GM19193 (cell line): ENCODE data around the gene MYO18B.

Experiments
- POLR2A ChIP-seq: IDR thresholded peaks from 4 replicates; pipeline ENCODE4 v1.6.1; 2011; ENCODE audit not compliant: insufficient read depth, insufficient read length; ENCODE audit errors: extremely low read depth

Gene MYO18B

DNA sequence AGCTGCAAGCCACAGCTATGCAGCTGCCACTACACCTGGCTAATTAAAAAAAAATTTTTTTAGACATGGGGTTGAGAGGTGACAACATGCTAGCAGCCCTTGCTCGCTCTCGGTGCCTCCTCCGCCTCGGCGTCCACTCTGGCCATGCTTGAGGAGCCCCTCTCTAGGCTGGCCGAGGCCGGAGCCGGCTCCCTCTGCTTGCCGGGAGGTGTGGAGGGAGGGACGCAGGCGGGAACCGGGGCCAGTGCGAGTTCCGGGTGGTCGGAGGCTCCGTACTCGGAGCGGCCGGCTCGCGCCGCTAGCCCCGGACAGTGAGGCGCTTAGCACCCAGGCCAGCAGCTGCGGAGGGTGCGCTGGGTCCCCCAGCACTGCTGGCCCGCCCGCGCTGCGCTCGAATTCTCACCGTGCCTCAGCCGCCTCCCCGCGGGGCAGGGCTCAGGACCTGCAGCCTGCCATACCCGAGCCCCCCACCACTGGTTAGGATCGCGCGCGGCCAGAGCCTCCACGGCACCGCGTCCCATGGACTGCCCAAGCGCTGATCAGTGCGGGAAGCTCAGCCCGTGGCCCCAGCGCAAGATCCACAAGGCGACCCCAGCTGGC, 10.7 kb downstream of the MYO18B start:
- no peak for TF ChIP-seq POLR2A

DNA sequence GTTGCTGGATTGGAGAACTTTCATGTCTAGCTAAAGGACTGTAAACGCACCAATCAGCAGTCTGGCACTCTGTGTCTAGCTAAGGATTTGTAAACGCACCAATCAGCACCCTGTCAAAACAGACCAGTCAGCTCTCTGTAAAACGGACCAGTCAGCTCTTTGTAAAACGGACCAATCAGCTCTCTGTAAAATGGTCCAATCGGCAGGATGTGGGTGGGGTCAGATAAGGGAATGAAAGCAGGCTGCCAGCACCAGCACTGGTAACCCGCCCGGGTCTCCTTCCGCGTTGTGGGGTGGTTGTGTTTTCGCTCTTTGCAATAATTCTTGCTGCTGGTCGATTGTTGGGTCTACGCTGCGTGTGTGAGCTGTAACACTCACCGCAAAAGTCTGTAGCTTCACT, 11.3 kb downstream of the MYO18B start:
- no peak for TF ChIP-seq POLR2A

DNA sequence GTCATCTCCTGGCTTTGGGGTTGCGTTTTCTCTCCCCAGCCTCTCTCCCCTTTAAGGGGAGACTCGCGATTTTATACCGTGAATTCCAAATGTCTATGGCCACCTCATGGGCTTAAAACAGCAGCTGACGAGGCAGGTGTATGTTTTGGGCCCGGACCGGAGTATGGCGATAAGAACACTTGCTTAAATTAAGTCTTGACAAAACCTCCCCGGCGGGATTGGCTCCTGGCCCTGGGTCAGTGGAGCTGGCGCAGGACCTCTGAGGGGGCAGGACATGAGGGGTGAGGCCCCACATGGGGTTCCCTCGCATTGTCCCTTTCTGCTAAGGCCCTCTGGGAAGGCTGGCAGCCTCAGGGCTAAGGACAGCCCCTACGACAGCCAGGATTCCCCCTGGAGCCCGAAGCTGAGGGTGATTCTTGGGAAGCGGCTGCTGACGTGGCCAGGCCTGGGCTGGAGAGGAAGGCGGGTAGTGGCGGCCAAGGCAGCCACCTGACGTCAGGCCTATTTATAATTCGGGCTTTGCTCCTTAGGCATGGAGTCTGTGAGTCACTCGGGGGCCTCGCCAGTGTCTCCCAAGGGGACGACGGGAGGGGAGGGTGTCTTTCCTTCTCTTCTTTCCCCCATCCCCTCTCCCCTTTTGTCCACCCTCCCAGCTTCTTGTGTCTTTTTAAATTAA, 12.7 kb downstream of the MYO18B start:
- TF ChIP-seq POLR2A: no peak

DNA sequence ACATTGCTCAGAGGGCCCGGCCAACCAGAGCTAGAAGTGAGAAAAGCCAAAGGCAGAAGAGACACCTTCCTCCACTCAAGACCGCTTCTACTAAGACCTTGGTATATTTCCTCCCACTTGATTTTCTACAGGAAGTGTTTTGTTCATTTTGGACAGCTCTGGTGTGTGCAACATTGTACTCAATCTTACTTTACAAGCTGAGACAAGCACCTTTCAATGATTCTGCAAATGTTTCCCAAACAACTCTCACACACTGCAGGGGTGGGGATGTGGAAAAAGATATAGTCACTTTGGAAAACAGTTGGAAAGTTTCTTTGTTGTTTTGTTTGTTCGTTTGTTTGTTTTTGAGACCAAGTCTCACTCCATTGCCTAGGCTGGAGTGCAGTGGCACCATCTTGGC, 15.7 kb downstream of the MYO18B start:
- TF ChIP-seq POLR2A: no peak

DNA sequence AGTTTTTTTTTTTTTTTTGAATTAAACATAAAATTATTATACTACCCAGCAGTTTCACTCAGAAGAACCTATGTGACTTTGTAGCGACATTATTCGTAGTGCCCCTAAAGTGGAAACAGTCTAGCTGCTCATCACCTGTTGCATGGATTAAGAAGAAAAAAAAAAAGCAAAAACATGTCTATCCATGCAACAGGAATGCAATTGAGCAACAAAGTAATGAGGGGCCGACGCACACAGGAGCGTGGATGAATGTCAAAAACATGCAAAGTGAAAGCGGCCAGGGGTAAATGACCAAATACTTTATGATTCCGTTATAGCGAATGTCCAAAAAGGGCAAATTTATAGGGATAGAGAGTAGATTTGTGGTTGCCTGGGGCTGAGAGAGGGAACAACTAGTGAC, 16.3 kb downstream of the MYO18B start:
- TF ChIP-seq POLR2A: no peak

DNA sequence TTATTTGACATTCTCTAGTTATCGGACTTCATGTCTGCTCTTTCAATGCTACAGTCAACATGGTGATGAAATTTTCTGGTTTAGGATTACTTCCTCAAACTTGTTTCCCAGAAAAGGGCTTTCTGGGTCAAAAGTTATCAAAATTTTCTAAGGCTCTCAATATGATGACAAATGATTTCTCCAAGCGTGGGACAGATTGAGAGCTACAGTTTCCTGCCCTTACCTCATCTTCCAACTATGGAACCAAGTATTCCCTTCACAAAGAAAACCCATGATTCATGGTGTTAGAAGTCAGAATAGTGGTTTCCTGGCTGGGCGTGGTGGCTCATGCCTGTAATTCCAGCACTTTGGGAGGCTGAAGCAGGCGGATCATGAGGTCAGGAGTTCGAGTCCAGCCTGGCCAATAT, 17.8 kb downstream of the MYO18B start:
- no peak for TF ChIP-seq POLR2A

DNA sequence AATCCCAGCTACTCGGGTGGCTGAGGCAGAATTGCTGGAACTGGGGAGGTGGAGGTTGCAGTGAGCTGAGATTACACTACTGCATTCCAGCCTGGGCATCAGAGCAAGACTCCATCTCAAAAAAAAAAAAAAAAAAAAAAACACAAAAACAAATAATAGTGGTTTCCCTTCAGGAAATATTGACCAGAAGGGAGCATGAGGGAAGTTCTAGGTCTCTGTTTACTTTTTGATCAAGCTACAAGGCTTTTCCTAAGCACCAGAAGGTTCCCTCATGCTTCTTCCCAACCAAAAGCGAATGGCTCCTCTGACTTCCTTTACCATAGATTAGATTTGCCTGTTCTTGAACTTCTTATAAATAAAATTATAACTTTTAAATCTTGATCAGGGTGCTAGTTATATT, 18.3 kb downstream of the MYO18B start:
- TF ChIP-seq POLR2A: no peak

DNA sequence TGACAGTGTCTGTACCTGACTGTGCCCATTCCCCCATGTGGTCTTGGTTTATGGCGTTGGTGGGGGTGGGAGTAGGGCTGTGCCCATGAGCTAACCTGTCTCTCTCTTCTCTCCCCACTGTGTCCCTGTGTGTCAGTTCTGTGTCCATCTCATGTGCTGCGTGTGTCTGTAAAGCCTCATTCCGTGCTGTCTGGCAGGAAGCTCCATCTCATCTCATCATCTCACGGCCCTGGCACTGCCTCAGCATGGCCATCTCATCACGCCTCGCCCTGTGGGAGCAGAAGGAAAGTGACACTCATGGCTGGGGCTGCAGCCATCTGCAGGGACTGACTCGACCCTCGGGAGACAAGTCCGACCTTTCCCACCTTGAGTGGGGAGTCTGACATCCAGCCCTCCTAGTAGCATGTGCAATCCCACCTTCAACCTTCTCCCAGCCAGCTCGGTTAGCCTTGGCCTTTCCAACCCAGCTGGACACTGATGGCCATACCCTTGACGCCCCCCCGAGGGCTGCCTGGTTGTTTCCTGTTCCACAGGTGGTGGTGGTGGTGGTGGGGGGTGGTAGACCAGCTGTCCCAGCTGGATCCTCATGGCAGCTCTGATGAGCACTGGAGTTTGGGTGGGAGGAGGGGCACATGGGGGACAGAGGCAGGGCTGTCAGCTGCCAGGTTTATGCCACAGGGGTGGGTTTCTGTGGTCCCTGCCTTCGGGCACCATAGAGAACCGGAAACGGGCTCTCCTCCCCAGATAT, 19.0 kb downstream of the MYO18B start:
- no peak for TF ChIP-seq POLR2A

DNA sequence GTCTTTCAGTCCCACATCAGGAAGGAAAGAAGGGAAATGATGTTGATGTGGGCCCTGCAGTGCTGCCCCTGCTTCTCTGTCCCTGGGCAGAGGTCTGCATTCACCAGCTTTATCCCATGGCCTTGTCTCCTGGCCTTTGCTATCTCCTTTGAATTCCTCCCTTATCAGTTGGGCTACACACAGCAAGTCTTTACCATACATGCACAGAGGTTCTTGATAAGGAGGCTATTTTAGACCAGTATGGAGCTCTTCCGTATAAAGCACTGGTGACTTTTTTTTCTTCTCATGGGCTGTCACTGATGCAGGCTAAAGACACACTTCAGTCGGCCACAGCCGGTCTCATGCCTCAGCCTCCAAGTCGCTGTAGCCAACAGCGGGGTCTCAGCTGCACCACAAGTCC, 20.2 kb downstream of the MYO18B start:
- TF ChIP-seq POLR2A: no peak

DNA sequence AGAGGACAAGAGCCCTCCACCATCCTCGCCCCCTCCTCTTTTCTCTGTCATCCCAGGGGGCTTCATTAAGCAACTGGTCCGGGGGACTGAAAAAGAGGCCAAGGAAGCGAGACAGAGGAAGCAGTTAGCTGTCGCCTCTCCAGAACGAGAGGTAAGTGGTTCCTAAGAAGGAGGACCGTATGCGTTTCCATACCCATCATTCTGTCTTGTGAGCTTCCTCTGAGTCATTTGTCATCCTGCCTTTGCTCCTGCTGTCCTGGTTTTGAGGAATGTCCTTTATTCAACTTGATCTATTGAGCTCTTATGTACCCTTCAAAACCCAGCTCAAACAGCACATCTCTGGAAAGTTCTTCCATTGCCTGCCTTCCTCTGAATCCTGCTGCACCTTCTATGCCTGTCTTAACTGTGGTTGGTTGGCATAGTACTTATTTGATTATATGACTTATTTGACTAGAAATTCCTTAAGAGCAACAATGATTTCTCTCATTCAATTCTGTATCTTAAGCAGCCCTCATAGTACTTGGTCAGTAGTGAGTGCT, 21.3 kb downstream of the MYO18B start:
- no peak for TF ChIP-seq POLR2A

DNA sequence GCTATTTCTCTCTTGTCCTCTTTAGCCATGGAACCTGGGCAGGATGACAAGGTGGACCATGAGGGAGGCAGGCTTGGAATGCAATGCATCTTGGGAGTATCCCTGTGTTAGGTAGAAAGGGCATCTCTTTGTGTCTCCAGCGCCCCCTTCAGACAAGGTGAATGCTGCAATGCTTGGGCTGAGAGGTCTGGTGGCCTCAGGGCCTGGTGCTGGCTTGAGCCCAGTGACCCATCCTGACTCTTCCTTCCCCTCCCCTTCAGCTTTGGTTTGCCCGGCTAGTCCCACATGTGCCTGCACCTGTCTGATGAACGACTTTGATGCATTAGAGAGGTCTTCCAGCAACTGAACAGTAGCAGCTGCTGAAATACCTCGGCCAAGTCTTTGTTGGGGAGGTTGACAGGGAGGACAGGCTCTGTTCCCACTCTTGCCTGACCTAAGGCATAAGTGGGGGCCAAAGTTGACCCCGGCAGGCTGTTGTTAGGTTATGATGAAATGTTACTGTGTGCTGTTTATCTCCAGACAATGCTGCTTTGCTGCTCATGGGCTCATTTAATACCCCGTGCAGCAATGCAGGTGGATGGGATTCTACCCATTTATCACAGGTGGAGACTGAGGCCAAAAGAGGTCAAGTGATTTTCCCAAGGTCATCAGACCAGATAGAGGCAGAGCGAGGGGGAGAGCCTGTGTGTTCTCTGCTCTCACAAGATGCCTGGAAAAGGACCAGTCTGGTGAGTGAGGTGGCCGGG, 22.5 kb downstream of the MYO18B start:
- no peak for TF ChIP-seq POLR2A

DNA sequence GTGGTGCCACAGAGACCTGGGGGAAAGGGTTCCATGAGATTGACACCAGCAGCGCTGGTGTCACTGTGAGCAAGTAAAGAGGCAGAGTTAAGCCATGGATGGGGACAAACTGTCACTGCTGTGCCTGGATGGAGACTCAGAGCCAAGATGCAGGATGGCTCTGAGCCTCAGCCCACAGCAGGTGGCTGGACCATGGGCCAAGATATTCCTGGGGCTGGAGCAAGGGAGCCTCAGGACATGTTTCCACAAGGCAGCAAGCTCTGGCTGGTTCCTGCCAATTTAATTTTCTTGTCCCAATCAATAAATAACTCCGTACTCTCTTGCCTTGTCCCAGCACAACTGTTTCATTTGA, 23.0 kb downstream of the MYO18B start:
- TF ChIP-seq POLR2A: no peak

DNA sequence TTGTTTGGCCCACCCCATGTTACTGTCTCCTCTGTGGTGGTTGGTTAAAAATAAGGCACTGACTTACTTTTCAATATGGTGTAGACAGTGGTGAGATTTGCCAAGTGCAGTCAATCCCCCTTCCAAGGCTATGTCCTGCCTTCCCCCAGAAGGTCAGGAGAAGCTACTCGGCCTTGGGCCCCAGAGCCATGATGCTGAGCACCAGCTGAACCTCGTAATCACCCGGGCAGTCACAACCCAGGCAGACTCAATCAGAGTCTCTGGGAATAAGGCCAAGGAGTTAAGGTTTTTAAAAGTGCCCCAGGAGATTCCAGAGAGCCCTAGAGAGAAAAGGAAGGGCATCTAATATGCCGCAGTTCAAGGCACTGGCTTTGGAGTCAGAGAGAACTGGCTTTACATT, 23.8 kb downstream of the MYO18B start:
- no peak for TF ChIP-seq POLR2A

DNA sequence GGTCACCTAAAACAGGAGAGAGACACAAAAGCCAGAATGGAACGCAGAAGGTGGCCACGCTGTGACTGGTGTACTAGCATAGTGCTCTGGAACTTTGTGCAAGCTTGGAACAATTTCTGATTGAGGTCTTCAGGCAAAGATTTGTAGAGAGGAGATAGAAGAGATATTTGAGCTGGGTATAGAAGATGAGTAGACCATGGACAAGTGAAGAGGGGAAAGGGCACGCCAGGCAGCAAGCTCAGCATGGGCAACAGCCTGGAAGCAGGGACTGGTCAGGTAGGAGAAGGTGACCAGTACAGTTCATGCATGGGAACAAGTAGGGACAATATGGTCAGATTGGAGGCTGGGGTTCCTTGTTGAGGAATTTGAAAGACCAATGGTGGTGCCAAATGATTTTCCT, 24.4 kb downstream of the MYO18B start:
- no peak for TF ChIP-seq POLR2A

DNA sequence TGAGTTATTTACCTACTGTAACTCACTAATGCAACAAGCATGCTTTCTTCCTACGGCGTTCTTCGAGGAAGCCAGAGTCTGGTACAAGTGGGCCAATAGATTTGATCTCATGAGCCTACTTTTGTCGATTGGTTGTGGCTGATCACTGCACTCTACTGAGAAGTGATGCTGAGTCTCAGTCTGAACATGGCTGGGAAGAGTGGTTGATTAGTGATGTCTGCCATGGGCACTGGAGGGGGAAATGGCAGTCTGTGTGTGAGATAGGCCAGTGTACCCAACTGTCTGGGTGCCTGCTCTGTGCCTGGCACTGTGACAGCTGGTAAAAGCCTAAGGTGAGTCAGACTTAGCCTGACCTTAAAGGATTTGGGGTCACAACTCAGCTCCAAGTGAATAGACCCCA, 28.3 kb downstream of the MYO18B start:
- TF ChIP-seq POLR2A: no peak
